ENCODE data around the gene HOGA1.

Gene HOGA1

GRCh38 chr10:97563337-97563736, 20.9 kb upstream of the HOGA1 start:
- no peak overlapping the region for H3K27ac ChIP-seq
- TF ChIP-seq ZFX (IDR thresholded peaks at IDR 0.05; ENCODE audit: borderline replicate concordance) = no peak
- TF ChIP-seq CTCF (IDR thresholded peaks at IDR 0.05) = no peak

GRCh38 chr10:97564776-97565175, 19.4 kb upstream of the HOGA1 start:
- no peak overlapping the region for H3K27ac ChIP-seq
- TF ChIP-seq ZFX (IDR thresholded peaks at IDR 0.05; ENCODE audit: borderline replicate concordance) = no peak
- TF ChIP-seq CTCF (IDR thresholded peaks at IDR 0.05) = no peak

GRCh38 chr10:97566336-97566996, 17.7 kb upstream of the HOGA1 start:
- no peak for TF ChIP-seq ZFX (IDR thresholded peaks at IDR 0.05; ENCODE audit: borderline replicate concordance)
- no peak for TF ChIP-seq CTCF (IDR thresholded peaks at IDR 0.05)
- H3K27ac ChIP-seq = no peak overlapping the region

GRCh38 chr10:97567891-97568290, 16.3 kb upstream of the HOGA1 start:
- TF ChIP-seq CTCF (IDR thresholded peaks at IDR 0.05) = no peak
- TF ChIP-seq ZFX (IDR thresholded peaks at IDR 0.05; ENCODE audit: borderline replicate concordance) = no peak
- H3K27ac ChIP-seq = no peak overlapping the region

GRCh38 chr10:97570146-97570788, 13.9 kb upstream of the HOGA1 start:
- no peak overlapping the region for H3K27ac ChIP-seq
- TF ChIP-seq CTCF (IDR thresholded peaks at IDR 0.05) (no peak), ZFX (IDR thresholded peaks at IDR 0.05; ENCODE audit: borderline replicate concordance) (no peak)

- H3K27ac ChIP-seq = no peak overlapping the region
- no peak for TF ChIP-seq CTCF (IDR thresholded peaks at IDR 0.05)
These were observed 13.3 kb upstream of the HOGA1 start for GRCh38 chr10:97570789-97571471.

- no peak overlapping the region for H3K27ac ChIP-seq
- TF ChIP-seq CTCF (IDR thresholded peaks at IDR 0.05) (no peak), ZFX (IDR thresholded peaks at IDR 0.05; ENCODE audit: borderline replicate concordance) (no peak)
These were observed 12.6 kb upstream of the HOGA1 start for GRCh38 chr10:97571622-97572021.
